HG03103 (cell line): ENCODE data around the gene RRM2.
"Not testable (repeated sequence)": the region's sequence is repeated elsewhere in the genome, so short reads cannot be mapped to it uniquely, and the experiment has no call there.

Experiments
- ATAC-seq: cut with Tn5 transposase; IDR thresholded peaks from one replicate; pipeline ENCODE4 v1.9.1; 2021; ENCODE audit warnings: low read depth; ENCODE audit not compliant: unreplicated experiment

RRM2 gene

DNA sequence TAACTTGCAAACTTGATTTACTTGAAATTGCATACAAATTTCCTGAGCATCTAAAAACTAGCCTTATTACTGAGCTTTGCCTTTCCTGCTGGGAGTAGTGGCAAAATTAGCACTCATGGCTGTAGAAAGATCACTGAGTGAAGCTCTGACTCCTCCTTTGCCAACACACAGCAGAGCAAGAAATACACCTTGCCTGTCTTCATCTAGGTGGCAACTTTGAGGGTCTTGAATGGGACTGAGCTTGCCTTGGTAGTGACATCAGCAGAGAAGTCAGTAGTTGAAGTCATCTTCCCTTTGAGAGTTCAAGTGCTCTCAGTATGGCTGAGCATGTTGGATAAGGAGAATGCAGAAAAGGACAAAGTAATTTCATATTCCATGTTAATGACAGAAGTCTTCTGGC, 5.9 kb downstream of the RRM2 start:
- no peak for ATAC-seq

DNA sequence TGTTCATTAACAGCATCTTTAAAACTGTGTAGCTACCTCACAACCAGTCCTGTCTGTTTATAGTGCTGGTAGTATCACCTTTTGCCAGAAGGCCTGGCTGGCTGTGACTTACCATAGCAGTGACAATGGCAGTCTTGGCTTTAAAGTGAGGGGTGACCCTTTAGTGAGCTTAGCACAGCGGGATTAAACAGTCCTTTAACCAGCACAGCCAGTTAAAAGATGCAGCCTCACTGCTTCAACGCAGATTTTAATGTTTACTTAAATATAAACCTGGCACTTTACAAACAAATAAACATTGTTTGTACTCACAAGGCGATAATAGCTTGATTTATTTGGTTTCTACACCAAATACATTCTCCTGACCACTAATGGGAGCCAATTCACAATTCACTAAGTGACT, 7.0 kb downstream of the RRM2 start:
- no peak for ATAC-seq

DNA sequence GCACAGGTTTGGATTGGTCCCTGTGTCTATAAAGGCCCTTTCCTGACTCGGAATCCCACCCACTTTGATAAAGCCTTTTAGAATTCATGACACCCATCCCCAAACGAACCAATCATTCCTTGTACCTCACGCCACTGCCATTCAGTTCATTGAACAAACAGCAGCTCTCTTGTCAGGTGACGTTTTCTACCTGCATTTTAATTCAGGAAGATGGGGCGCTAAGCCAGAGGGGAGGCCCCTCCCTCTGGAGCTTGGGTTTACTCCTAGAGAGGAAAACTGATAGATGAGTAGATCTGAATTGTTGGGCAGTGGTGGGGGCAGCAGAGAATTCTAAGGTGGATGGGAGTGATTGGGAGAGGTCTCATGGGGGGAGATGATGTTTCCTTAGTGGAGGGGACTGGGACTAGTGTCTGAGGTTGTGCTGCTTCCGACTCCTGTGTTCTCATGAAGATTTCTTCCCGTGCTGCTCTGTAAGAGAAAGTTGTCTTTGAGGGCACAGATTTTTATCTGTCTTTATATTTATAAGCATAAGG, 9.6 kb downstream of the RRM2 start:
- ATAC-seq, result no peak

DNA sequence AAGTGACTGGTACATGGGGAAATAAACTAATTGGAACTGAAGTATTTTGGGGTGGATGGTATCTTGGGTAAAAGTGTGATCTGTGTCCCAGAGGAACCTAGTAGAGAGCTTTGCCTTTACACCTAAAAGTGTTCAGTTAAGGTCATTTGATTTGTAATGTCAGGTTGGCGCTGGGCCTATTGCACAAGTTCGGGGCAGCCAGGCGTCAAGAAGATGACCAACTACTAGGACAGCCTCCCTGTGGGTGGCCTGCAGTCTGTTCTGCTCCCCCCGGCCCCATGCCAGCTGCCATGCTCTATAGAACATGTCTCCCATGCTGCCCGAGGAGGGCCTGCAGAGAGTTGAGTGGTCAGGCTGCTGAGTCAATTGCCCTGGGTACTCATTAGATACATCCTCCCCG, 10.1 kb downstream of the RRM2 start:
- ATAC-seq, result no peak

DNA sequence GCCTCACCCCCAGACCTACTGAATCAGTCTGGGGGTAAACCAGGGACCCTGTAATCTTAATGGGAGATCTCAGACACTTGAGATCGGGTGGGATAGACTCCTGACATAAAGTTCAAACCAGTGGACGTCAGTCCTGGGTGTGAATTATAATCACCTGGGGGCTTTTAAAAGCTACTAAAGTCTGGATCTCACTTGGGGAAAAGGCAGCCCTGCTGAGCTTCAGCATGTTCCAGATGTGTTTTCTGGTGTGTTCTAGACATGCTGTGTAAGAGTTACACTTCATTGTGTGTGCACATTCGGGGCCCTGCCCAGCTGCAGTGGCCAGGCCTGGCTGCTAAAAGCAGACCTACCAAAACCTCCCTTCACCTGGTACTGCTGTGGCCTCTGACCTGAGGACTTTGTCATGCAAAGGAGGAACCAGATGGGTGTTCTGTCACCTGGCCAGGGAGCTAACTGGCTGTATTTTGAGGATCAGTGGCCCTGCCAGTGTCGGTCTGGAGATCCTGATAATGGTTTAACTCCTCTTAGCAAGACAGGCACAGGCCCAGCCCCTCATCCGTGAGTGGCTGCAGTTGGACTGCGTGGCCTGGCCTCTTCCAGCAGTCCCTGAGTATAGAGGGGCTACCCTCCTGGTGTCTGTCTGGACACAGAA, 10.6 kb downstream of the RRM2 start:
- no peak for ATAC-seq

DNA sequence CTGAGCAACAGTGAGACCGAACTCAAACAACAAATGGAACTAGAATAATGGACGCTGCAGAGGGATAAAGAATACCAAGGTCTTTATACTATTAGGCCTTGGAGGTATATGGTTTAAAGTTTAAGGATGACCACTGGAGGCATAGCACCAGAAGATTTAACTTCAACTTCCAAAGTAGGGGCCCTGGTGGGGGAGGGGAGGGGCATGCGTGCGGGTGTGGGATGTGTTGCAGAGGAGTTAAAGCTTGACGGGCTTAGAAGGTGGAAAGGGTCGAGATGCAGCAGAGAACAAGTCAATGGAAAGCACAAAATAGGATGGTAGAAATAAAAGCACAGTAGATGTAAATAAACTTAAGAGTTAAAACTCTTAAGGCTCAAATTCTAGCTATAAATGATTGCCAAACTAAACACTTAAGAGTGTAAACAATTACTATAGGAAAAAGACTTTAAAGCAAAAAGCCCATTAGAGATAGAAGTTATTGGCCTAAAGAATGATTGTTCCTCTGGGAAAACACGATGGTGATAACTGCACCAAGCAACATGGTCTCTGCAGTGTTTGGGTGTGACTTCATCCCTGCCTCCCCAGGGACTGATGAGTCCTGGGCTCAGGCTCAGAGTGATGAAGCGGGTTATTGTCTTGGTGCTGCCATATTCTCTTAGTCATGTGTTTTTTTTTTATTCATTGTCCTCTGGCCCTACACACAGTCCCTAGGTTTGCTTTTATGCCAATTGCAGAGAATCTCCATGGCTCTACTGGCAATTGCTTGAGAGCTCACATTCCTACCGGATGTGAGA, 13.0 kb downstream of the RRM2 start:
- no peak for ATAC-seq

DNA sequence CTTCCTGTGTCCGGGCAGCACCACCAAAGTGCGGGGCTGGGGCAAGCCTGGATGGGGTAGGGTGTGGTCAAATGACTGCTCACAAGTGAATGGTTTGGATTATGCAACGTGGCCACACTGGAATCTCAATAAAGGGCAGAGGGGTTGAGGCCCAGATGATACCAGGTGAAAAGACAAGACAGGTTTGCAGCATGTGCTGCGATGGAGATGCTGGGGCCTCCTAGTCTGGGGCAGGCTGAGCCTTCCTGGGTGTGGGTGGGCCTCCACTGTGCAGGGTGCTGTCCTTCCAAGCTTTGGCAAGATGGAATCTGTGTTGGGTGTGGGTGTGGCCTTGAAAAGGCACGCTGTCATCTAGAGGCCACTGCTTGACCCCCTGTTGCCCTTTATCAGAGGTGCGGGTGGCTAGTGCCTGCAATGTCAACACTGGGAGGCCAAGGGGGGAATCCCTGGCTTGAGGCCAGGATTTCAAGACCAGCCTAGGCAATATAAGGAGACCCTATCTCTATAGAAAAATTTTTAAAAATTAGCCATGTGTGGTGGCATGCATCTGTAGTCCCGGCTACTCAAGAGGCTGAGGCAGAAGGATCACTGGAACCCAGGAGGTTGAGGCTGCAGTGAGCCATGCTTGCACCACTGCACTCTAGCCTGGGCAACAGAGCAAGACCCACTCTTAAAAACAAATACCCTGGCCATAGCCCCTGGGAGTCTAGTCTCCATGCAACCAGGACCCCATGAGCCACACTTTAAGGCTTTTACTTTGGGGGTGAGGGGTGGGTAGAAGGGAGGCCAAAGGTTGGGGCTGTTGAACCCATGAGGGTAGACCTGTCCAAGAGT, 13.8 kb downstream of the RRM2 start:
- ATAC-seq, result no peak

DNA sequence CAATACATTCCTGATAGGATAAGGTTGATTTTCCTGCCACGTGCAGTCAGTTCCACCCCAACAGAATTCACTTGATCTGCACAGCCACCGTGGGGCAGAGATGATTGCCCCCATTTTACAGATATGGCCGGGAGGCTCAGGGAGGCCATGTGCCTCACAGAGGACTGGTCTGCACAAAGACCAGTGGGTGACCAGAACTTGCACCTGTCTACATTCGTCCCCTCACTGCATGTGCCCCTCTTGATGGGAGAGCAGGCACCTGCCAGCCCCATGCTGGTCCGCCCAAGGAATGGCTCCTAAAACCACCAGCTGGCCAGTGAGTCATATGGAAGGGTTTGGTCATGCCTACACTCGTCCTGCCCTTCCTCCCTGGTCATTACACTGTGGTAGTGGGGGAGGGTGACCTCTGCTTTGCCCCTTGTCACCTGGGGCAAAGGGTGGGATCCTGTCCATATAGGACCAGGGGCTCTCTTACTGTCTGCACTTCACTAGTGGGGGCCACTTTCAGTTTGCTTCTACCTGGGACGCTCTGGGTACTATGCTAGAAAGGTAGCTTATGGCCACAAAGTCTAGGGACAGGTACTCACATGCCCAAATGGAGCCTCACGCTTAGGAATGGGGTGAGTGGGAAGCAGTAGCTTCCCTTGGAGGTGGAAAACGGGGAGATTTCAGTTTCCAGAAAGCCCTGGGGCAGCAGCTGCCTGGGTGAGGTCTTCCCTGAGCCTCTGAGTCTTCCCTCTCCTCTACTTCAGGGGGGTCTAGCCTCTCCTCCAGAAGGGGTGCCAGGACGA, 14.7 kb downstream of the RRM2 start:
- no peak for ATAC-seq

DNA sequence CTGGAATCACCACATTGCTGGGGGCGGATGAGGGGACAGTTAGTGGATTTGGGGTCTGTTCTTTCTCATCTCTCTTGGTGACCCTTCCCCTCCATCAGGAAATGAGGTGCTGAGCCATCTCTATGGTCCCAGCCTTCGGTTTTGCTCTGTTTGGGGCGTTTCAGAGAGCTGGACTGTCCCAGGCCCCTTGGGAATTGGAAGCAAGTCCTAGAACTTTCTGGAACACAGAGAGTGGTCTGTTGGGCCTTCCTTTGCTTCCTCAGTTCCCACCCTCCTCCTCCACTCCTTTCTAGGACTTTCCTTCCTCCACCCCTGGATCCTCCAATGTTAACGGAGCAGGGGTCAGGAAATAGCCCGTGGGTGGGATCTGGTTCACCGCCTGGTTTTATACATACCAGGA, 17.0 kb downstream of the RRM2 start:
- ATAC-seq, result no peak

DNA sequence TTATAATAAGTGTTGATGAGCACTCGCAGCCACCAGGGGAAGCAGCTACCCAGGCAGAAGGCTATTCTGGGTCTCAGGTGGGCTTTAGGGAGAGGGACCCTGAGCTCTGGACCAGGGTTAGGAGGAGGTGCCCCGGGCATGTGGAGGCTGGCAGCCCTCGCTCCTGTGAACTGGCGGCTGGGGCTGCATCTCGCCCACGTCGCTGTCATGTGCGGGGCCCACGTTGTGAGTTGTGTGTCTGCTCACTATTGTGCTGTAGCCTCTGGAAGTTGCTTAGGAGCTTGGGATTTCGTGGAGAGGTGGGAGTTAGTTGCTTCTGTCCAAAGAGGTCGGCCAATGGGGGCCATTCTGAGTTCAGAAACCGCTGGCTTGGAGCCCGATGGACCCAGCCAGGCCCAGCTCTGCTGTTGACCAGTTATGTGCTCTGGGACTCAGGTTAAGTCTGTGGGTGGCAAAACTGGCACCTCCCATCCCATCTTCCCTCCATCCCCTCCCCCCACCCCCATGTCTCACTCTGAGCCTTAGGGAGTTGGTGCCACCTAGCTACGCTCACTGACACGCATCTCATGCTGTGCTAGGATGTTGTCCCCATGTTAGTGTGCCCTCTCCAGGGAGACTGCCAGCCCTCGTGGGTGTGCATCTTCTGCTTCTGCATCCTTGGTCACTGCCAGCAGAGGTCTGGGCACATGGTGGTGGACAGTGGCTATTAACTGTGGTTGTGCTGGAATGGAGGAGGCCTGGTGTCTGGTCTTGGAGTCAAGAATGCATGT, 18.5 kb downstream of the RRM2 start:
- ATAC-seq, result no peak

DNA sequence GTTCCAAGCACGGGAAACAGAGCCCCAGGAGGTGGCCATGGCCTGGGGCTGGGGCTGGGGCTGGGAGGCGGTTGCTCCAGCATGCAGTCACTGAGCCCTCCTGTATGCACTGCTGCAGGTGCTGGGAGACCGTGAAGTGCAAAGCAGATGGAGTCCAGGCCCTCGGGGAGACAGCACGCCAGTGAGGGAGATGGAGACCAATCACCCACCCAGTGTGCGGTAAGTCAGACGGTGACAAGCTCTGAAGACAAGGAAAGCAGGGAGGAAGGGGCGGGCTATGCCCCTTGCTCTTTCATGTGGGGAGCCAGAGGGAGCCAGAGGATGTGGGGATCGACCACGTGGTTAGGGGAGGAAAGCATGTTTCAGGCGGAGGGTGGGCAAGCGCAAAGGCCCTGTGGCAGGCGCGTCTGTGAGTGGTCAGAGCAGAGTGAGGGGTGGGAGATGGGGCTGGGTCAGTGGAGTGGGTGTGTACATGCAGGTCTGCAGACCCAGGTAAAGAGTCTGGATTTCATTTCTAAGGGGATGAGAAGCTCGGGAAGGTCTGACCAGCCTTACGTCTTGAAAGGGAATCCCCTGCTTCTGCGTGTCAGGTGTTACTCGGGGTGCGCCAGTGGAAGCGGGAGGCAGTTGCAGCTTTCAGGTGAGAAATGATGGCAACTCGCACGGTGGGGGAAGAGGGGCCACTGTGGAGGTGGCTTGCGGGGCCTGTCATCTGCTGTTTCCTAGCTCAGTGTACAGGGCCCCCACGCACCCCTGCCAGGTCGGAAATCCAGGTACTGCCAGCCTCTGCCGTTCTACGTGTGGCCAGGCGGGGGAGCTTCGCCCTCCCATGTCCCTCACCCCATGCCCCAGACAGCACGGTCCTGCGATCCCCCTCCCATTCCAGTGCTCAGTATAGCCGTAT, 19.4 kb downstream of the RRM2 start:
- no peak for ATAC-seq

DNA sequence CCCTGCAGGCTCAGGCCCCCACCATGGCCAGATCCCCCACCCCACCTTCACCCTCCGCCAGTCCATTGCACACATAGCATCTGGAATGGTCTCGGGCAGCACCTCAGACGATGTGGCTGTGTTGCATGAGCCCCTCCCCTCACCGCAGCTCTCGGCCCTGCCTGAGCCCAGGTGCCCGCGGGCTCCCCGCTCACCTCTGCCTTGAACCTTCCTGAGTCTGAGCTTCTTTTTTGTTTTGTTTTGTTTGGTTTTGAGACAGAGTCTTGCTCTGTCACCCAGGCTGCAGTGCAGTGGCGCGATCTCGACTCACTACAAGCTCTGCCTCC, 20.1 kb downstream of the RRM2 start:
- ATAC-seq, result no peak

DNA sequence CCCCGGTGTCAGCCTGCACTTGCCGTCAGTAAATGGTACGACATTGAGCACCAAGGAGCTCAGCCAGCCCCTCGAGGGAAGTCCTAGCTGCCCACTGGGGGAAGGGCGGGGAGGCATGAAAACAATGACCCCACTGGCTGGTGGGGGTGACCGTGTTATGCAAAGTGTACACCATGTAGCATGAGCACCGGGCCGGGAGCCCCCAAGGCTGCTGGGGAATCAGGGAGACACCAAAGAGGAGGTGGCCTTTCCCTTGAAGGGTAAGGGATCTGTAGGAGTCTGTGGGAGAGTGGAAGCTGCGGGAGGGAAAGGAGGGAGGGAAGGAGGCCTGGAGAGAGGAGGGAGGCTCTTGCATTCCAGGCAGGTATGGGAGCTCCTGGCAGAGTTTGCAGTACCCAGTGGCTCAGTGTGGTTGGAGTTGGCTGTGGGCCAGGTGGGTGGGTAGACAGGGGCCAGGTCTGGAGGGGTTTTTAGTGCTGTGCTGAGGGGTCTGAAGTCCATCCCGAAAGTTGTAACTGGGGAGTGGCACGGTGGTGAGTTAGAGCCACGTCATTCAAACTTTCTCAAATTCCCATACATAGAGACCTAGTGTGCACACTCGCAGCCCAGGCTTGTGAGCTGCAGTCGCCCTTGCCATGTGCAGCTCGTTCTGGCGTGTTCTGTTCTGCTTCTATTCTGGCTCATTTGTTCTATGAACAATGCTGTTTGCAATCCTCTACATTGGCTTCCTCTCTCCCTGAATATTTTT, 22.4 kb downstream of the RRM2 start:
- ATAC-seq, result no peak

DNA sequence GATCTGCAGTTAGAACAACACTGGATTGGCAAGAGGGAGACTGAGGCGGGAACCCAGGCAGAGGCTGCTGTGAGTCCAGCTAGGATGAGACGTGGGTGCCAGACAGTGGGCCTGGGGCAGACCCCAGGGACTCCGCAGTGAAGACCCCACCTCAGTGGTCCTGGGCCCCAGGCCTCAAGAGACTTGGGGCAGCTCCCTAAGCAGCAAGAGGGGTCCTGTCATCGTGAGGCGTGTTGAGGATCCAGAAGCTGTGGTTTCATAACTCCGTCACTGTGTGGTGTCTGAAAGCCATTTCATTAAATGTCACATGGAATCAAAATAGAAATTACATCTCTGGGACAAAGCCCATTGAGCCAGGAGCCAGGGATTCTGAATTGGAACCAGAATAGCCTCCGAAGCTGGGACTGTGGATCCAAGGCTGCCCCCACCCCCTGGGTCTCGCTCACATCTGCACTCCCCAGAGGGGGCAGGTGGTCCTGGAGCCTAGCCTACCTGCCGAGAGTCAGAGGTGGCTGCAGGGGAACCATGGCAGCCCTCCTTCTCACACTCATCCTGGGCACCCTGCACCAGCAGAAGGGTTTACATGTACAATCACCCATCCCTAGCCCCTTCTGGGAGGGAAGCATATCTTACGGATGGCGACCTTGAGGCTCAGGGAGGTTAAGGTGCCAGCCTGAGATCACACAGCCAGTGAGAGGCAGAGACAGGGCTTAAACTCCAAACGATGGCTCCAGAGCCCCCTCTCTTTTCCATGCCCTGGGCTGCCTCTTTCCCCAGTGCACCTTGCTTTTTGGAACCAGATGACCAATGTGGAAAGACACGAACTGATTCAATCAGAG, 23.2 kb downstream of the RRM2 start:
- ATAC-seq, result no peak

DNA sequence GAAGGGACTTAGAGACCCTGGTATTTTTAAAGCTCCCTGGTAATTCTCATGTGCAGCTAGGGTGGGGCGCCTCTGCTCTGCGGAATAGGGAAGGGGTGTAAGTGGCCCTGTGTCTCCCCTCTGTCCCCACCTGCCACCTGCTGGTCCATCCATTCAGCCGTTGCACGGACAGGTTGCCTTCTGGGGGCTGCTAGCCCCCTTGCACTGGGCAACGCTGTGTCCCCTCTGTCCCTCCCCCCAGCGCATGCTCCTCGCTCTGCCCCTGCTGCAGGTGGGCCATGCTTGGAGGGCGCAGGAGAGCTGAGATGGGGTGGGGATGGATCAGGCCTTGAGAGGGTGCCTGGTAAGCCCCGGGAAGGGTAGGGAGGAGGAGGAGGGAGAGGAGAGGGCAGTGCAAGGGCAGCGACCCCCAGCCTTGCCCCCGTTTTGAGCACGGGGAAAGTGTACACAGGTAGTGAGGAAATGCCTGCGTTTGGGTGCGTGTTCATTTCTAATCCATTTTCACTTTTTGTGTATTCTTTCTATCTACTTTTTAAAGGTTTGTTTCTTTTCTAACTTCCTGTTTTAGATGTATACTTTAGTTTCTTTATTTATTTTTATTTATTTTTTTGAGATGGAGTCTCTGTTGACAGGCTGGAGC, 23.9 kb downstream of the RRM2 start:
- no peak for ATAC-seq

DNA sequence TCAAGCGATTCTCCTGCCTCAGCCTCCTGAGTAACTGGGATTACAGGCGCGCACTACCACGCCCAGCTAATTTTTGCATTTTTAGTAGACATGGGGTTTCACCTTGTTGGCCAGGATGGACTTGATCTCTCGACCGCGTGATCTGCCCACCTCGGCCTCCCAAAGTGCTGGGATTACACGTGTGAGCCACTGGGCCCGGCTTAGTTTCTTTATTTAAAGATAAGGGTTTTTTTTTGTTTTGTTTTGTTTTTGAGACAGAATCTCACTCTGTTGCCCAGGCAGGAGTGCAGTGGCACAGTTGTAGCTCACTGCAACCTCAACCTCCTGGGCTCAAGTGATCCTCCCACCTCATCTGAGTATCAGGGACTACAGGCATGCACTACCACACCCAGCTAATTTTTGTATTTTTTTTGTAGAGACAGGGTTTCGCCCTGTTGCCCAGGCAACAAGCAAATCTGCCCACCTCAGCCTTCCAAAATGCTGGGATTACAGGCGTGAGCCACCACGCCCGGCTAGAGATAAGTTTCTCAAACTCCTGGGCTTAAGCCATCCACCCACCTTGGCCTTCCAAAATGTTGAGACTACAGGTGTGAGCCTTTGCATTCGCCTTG, 24.6 kb downstream of the RRM2 start:
- not testable (repeated sequence) for ATAC-seq
